ENCODE results near the gene ITGAX. TPM values are rescaled to one million over a fixed set of nuclear protein-coding genes. Genes with fewer than 3 reads are reported as not detected.

The ITGAX gene
- total RNA-seq, 4 donors from 2014 or later, result 1.4 to 3.5 (median 2.6) TPM; not detected in 1

DNA sequence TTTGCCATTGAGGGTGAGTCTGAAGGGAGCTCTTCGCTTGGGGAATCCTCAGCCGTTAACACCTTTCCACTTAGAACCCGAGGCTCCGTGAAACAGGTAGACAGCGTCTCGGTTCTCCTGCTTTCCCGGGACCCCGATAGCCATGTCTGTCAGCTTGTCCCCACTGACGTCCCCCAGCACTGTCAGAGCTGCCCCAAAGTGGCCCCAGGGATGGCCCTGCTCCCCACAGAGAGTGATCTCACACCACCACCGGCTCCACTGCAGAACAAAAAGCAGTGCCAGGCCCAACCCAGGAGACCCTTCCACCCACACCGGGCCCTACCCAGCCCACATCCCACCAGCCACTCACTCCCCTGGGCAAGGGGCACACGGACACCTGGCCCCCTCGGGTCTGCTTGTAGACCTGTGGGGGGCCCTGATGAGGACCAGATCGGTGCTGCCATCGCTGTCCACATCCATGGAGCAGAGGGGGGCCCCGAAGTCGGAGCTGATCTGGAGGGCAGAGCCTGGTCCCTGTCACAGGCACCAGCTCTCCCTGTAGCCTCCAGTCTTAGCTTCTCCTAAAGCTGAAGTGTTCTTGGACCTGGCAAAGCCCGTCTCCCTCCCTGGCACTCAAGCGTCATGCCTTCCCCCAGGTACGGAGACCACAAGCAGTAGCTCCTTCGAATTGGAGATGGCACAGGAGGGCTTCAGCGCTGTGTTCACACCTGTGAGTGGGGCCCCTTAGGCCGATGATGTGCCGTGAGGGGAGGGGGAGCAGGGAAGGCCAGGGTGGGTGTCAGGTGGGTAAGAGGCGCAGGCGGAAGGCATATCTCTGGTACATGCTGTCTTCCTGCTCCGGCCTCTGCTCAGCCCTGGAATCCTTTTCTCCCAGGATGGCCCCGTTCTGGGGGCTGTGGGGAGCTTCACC is 6.5 kb downstream of the ITGAX start:
- H3K36me3 ChIP-seq, result no peaks in the 10 kb centered on the region
- no peak for DNase-seq

DNA sequence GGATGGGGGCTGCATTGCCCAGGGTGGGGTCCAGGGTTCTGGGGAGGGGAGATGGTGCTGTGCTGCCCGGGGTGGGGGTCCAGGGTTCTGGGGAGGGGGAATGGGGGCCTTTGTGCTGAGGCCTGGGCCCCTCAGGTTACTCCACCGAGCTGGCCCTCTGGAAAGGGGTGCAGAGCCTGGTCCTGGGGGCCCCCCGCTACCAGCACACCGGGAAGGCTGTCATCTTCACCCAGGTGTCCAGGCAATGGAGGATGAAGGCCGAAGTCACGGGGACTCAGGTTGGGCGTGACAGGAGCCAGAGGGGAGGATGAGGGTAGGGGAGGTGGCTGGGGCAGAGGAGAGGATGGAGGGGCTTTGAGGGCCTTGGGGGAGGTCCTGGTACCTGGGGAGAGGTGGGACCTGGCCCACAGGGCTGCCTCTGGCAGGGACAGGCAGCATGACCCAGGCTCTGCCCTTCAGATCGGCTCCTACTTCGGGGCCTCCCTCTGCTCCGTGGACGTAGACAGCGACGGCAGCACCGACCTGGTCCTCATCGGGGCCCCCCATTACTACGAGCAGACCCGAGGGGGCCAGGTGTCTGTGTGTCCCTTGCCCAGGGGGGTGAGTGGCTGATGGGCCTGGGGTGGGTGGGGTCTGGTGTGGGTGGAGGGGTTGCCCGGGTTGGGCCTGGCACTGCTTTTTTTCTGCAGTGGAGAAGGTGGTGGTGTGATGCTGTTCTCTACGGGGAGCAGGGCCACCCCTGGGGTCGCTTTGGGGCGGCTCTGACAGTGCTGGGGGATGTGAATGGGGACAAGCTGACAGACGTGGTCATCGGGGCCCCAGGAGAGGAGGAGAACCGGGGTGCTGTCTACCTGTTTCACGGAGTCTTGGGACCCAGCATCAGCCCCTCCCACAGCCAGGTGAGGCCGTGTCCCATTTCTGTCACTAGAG is 7.8 kb downstream of the ITGAX start:
- Histone ChIP-seq H3K36me3 (no peaks in the 10 kb centered on the region), H3K27me3 (no peaks in the 10 kb centered on the region), H3K9me3 (no peaks in the 10 kb centered on the region), H3K4me3 (no peak overlapping the region), H3K4me1 (no peaks in the 10 kb centered on the region), H3K27ac (no peak overlapping the region)
- intact Hi-C loops (cut with DNase I; ENCODE audit: low total_unique reads), result no loop called here
- no peak for TF ChIP-seq POLR2A (IDR thresholded peaks at IDR 0.05)
- TF ChIP-seq, protein P1, sequence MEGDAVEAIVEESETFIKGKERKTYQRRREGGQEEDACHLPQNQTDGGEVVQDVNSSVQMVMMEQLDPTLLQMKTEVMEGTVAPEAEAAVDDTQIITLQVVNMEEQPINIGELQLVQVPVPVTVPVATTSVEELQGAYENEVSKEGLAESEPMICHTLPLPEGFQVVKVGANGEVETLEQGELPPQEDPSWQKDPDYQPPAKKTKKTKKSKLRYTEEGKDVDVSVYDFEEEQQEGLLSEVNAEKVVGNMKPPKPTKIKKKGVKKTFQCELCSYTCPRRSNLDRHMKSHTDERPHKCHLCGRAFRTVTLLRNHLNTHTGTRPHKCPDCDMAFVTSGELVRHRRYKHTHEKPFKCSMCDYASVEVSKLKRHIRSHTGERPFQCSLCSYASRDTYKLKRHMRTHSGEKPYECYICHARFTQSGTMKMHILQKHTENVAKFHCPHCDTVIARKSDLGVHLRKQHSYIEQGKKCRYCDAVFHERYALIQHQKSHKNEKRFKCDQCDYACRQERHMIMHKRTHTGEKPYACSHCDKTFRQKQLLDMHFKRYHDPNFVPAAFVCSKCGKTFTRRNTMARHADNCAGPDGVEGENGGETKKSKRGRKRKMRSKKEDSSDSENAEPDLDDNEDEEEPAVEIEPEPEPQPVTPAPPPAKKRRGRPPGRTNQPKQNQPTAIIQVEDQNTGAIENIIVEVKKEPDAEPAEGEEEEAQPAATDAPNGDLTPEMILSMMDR (IDR thresholded peaks at IDR 0.05), result no peak
- DNase-seq, result no peak

More for the DNA sequence above, 6.5 kb downstream of the ITGAX start:
- TF ChIP-seq POLR2A (IDR thresholded peaks at IDR 0.05), result no peak
- TF ChIP-seq, protein P1 (IDR thresholded peaks at IDR 0.05), result no peak
- H3K9me3 ChIP-seq, result no peaks in the 10 kb centered on the region
- no peaks in the 10 kb centered on the region for H3K4me1 ChIP-seq
- H3K27me3 ChIP-seq, result no peaks in the 10 kb centered on the region
- H3K27ac ChIP-seq, result no peak overlapping the region
- no peak overlapping the region for H3K4me3 ChIP-seq
- intact Hi-C loops (cut with DNase I; ENCODE audit: low total_unique reads), result no loop called here

DNA sequence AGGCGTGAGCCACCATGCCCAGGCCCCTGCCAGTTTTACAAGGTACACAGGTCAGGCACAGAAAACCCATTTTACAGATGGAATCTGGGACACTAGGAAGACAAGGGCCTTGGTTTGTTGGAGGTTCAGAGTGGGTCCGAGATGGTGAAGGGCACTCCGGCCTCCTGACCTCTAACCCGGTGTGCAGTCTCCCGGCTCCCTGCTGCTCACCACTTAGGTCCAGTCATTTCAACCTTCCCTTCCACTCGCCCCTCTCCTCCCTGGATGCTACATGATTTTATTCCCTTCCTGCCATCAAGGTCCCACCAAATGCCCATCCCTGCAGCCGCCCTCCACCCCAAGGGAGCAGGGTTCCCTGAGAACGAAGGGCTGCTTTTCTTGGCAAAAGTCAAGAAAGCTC is 8.7 kb downstream of the ITGAX start:
- no peak for DNase-seq
- no peaks in the 10 kb centered on the region for H3K9me3 ChIP-seq

DNA sequence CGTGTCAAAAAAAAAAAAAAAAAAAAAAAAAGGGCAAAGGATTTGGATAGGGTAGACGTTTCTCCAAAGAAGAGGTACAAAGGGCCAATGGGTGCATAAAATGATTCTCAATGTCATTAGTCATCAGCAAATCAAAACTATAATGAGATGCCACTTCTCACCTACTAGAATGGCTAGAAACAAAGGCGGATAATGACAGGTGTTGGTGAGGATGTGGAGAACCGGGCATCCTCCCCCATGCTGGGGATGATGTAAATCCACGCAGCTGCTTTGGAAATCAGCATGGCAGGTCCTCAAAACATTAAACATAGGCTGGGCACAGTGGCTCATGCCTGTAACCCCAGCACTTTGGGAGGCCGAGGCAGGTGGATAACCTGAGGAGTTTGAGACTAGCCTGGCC is 9.4 kb downstream of the ITGAX start:
- intact Hi-C loops (cut with DNase I; ENCODE audit: low total_unique reads), result no loop called here
- no peaks in the 10 kb centered on the region for H3K27me3 ChIP-seq
- H3K4me1 ChIP-seq, result no peaks in the 10 kb centered on the region
- TF ChIP-seq, protein P1 (IDR thresholded peaks at IDR 0.05), result no peak
- no peak for TF ChIP-seq POLR2A (IDR thresholded peaks at IDR 0.05)
- no peak overlapping the region for H3K4me3 ChIP-seq
- H3K36me3 ChIP-seq, result no peaks in the 10 kb centered on the region
- DNase-seq, result no peak
- H3K27ac ChIP-seq, result no peak overlapping the region
- no peaks in the 10 kb centered on the region for H3K9me3 ChIP-seq

More for the DNA sequence above, 8.7 kb downstream of the ITGAX start:
- H3K27me3 ChIP-seq, result no peaks in the 10 kb centered on the region
- H3K4me1 ChIP-seq, result no peaks in the 10 kb centered on the region
- H3K4me3 ChIP-seq, result no peak overlapping the region
- intact Hi-C loops (cut with DNase I; ENCODE audit: low total_unique reads), result no loop called here
- TF ChIP-seq, protein P1 (IDR thresholded peaks at IDR 0.05), result no peak
- no peak for TF ChIP-seq POLR2A (IDR thresholded peaks at IDR 0.05)
- H3K36me3 ChIP-seq, result no peaks in the 10 kb centered on the region
- no peak overlapping the region for H3K27ac ChIP-seq
